Peyer's patch (tissue), 4 donors: ENCODE measurements around the gene CDH24. TPM values are rescaled to one million over a fixed set of nuclear protein-coding genes. Genes with fewer than 3 reads are reported as not detected.
A peak's percentile ranks its signal among the peaks of the same experiment; 100 is the strongest.

Experiments
- DNase-seq, 3 donors: peaks; one replicate each; pipeline ENCODE4 v3.0.0-alpha.2; 2017 to 2019
- H3K27ac ChIP-seq, 4 donors: fragments of 200-600 bp; sonication (generic); one replicate each; pipeline ENCODE4 v1.5.1; 2016 to 2019
- H3K27me3 ChIP-seq, 2 donors: fragments of 200-600 bp; sonication (generic); one replicate each; pipeline ENCODE4 v1.5.1; 2019
- H3K36me3 ChIP-seq, 3 donors: fragments of 200-600 bp; sonication (generic); one replicate each; pipeline ENCODE4 v1.5.1; 2016 to 2019
- H3K4me1 ChIP-seq, 4 donors: fragments of 200-600 bp; sonication (generic); one replicate each; pipeline ENCODE4 v1.5.1; 2016 to 2019
- H3K4me3 ChIP-seq, 4 donors: fragments of 200-600 bp; sonication (generic); 1 replicate in 3 of 4; 2 replicates in 1 of 4; pipeline ENCODE4 v1.5.1; 2016 to 2019; ENCODE audit warnings: mild to moderate bottlenecking in 1 of 4
- H3K9me3 ChIP-seq, 4 donors: fragments of 200-600 bp; sonication (generic); one replicate each; pipeline ENCODE4 v1.5.1; 2016 to 2019; ENCODE audit warnings: mild to moderate bottlenecking in 1 of 4
- POLR2A ChIP-seq, 2 donors: fragments of 450-650 bp; IDR thresholded peaks; one replicate each; pipeline ENCODE4 v1.5.1; 2017; ENCODE audit warnings: antibody characterized with exemption in 2 of 2, mild to moderate bottlenecking in 2 of 2, moderate library complexity in 2 of 2
- total RNA-seq, 4 donors: library from RNA; depleted of rRNA; stranded (reverse); fragments of >200 nt; gene quantifications; one replicate each; pipeline ENCODE4 v1.1.0, GENCODE V29; 2016
- TF ChIP-seq, protein P1 (sequence below), 6 experiments: fragments of 450-650 bp in 4 of 6; fragments of 200-600 bp in 2 of 6; sonication (generic) in 1 of 6; IDR thresholded peaks; one replicate each; pipeline ENCODE4 v1.5.1; 2017 to 2019; ENCODE audit warnings: antibody characterized with exemption in 6 of 6, mild to moderate bottlenecking in 3 of 6, moderate library complexity in 1 of 6

The CDH24 gene
- total RNA-seq, 4 donors from 2014 or later: 1.1 to 12.4 (median 5.5) TPM

DNA sequence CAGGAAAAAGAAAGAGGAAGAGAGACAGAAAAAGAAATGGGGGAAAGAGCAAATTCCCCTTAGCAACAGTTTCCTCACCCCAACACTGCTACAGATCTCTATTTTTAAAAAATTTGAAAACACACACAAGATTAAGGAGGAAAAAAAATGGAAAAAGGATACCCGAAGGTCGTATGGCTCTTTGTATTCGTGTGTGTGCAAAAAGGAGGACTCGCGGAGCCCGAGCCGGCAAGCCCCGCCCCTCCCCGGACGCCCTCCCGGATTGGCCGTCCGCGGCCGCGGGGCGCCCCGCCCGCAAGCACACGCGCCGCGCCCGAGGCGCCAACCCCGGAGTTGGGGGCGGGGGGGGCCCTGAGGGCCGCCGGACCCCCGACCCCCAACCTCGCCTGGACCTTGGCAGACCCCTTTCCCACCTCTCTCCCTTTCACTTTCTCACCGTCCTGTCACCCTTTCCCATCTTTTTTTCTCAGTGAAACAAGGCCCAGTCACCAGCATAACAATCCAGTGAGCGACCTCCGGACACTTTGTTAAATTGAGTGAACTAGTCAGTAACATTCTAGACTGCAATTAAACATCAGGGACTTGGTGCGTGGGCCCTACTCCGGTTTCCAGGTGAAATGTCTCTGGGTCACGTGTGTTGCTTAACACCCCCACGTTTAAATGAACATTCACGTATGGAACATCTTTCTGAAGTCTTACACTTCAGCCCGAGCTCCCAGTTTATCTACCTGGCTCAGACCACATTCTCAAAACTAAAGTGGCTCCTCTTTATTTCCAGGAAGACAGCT lies 47.2 kb downstream of the CDH24 start, which contains the start of gene C14orf93:
C14orf93 (minus strand) TSS at position 205 of the 788 bp plus-strand sequence. CDS start 11,120 bp downstream, outside the sequence.
- peak; percentile 76 to 92 (median 88) for DNase-seq
- TF ChIP-seq, protein P1, sequence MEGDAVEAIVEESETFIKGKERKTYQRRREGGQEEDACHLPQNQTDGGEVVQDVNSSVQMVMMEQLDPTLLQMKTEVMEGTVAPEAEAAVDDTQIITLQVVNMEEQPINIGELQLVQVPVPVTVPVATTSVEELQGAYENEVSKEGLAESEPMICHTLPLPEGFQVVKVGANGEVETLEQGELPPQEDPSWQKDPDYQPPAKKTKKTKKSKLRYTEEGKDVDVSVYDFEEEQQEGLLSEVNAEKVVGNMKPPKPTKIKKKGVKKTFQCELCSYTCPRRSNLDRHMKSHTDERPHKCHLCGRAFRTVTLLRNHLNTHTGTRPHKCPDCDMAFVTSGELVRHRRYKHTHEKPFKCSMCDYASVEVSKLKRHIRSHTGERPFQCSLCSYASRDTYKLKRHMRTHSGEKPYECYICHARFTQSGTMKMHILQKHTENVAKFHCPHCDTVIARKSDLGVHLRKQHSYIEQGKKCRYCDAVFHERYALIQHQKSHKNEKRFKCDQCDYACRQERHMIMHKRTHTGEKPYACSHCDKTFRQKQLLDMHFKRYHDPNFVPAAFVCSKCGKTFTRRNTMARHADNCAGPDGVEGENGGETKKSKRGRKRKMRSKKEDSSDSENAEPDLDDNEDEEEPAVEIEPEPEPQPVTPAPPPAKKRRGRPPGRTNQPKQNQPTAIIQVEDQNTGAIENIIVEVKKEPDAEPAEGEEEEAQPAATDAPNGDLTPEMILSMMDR (IDR thresholded peaks at IDR 0.05): no peak
- no peak for TF ChIP-seq POLR2A (IDR thresholded peaks at IDR 0.05)
- Histone ChIP-seq H3K27me3 (no peaks in the 10 kb centered on the region), H3K27ac (peak within 1 kb of the TSS; percentile 69 to 85 (median 78)), H3K9me3 (no peaks in the 10 kb centered on the region), H3K36me3 (no peaks in the 10 kb centered on the region), H3K4me3 (peak within 1 kb of the TSS; percentile 43 to 75 (median 60)), H3K4me1 (peaks cover 0 to 22% (median 2%) of the 10 kb centered on the region in 4 donors)

DNA sequence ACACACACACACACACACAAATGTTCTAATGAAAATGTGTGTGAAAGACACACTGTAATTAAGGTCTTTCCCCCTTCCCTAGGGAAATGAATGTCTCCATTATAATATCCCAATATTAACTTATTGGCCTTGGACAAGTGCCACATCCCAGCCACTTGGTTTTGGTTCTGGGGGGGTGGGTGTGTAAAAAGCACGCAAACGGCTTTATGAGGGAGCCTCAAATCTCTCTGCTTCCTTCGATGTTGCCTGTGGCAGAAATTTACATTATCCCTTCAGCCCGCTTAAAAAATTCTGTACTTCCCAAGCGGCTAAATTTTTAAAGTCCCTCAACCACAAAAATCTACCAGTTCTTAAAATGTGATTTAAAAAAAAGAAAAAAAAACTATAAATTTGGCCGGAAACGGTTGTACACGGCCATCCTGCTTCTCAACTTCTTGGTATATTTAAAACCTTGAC lies 47.8 kb downstream of the CDH24 start:
- Histone ChIP-seq H3K27ac (peak overlapping the region; percentile 69 to 85 (median 78)), H3K9me3 (no peaks in the 10 kb centered on the region)

DNA sequence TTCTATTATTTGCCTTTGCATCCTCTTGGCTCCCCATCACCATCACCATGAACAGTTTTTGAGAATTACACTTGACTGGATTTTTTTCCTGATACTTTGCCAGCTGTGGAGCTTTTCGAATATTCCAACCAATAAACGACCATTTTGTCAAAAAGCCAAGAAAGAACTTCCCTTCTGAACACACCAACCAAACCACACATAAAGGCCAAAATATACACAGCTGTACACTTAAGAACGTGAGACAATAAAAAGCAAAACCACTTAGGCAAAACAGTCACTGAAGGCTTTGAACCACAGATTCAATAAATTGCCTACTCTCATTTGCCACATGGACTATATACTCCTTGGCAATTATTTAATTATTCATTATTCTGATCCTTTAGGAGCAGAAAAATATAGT lies 48.5 kb downstream of the CDH24 start:
- no peak for DNase-seq
- no peaks in the 10 kb centered on the region for H3K9me3 ChIP-seq
- peaks cover 0 to 22% (median 2%) of the 10 kb centered on the region in 4 donors for H3K4me1 ChIP-seq
- no peaks in the 10 kb centered on the region for H3K36me3 ChIP-seq
- H3K27ac ChIP-seq: no peak overlapping the region
- H3K27me3 ChIP-seq: no peaks in the 10 kb centered on the region
- no peak overlapping the region for H3K4me3 ChIP-seq
- TF ChIP-seq POLR2A (IDR thresholded peaks at IDR 0.05): no peak
- TF ChIP-seq, protein P1 (IDR thresholded peaks at IDR 0.05): no peak

More for the DNA sequence above, 47.8 kb downstream of the CDH24 start:
- Histone ChIP-seq H3K4me1 (peaks cover 0 to 22% (median 2%) of the 10 kb centered on the region in 4 donors), H3K4me3 (peak overlapping the region; percentile 43 to 75 (median 60)), H3K36me3 (no peaks in the 10 kb centered on the region), H3K27me3 (no peaks in the 10 kb centered on the region)
- no peak for TF ChIP-seq POLR2A (IDR thresholded peaks at IDR 0.05)
- TF ChIP-seq, protein P1 (IDR thresholded peaks at IDR 0.05): no peak
- DNase-seq: no peak

DNA sequence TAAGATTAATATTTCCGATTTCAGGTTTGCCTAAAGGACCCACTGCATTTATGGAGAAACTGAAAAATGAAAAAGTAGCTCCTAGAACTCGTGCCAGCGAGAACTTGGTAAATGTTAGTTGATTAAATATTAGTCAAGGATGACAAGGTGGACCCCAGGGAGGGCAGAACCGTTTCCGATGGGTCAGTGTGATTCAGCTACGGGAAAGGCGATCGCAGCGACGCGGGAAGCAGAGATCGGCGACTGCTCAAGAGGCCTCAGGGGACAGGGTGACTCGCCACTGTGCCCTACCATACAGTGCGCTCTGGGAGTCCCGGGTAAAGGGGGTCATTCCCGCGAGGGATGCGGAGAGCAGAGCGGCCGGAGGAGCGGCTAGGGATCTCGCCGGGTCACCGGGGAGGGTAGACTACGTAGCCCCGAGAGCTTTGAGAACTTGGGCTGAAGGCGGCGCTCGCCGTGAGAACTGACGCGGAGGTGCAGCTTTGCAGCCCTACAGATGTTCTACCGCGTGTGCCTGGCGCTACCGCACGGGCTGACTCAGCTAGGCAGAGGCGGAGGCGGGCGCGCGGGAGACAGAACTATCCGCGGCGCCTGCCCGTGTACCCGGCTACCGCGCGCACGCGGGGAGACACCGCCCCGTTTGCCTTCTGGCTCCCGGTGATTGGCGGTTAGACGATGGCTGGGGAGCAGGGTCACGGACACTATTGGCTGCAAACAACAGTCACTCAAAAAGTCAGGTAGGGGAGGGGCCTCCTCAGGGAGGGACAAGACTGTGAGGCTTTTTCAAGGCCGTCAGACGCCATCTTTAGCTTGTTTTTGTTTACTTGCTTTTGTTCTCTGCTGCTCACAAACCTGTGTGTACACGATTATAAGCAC lies 50.5 kb downstream of the CDH24 start:
- DNase-seq: peak; percentile 94 to 98 (median 97)
- Histone ChIP-seq H3K4me3 (peak overlapping the region; percentile 63 to 74 (median 72)), H3K9me3 (no peaks in the 10 kb centered on the region), H3K27ac (peak overlapping the region; percentile 89 to 95 (median 92)), H3K4me1 (peaks cover 0 to 22% (median 2%) of the 10 kb centered on the region in 4 donors), H3K36me3 (no peaks in the 10 kb centered on the region), H3K27me3 (no peaks in the 10 kb centered on the region)
- TF ChIP-seq POLR2A (IDR thresholded peaks at IDR 0.05): peak; percentile 71 to 82
- TF ChIP-seq, protein P1 (IDR thresholded peaks at IDR 0.05): peak in 2 of 6 experiments; percentile 10 to 21

DNA sequence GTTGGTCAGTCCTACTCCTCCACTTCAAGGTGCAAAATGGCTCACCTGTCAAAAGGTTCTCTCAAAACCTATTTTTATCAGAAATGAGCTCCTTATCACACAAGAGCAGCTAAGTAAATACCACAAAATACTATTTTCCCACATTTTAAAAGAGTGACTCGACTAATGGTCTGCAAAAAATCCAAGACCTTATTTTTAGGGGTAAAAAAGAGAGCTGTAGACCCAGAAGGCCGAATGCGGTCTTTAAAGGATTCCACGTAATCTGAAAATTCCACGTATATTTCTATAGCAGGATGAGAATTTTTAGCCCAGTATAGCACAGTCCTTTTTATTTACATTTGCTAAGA lies 51.2 kb downstream of the CDH24 start:
- H3K27ac ChIP-seq: peak overlapping the region; percentile 89 to 95 (median 92)
- H3K4me3 ChIP-seq: peak overlapping the region; percentile 63 to 74 (median 72)
- no peaks in the 10 kb centered on the region for H3K27me3 ChIP-seq
- no peaks in the 10 kb centered on the region for H3K9me3 ChIP-seq
- H3K4me1 ChIP-seq: peaks cover 0 to 22% (median 2%) of the 10 kb centered on the region in 4 donors
- no peak for DNase-seq
- no peaks in the 10 kb centered on the region for H3K36me3 ChIP-seq
- TF ChIP-seq POLR2A (IDR thresholded peaks at IDR 0.05): no peak
- TF ChIP-seq, protein P1 (IDR thresholded peaks at IDR 0.05): no peak
